Esophagus mucosa (tissue), 1 donor: ENCODE data around the gene RGS19. TPM values are rescaled to one million over a fixed set of nuclear protein-coding genes. Genes with fewer than 3 reads are reported as not detected.
A peak's percentile ranks its signal among the peaks of the same experiment; 100 is the strongest.

Source experiments
- ATAC-seq: fragments of 200-7000 bp; cut with Tn5 transposase; one replicate; pipeline ENCODE4 v1.9.1; 2020
- total RNA-seq: library from RNA; stranded (reverse); gene quantifications from one replicate; pipeline ENCODE4 v1.2.4, GENCODE V29; 2023
- donor health status: DM: yes; HTN: yes; CAD: no.

RGS19 gene
- total RNA-seq, 1 donor from 2014 or later, result 6.1 TPM

DNA sequence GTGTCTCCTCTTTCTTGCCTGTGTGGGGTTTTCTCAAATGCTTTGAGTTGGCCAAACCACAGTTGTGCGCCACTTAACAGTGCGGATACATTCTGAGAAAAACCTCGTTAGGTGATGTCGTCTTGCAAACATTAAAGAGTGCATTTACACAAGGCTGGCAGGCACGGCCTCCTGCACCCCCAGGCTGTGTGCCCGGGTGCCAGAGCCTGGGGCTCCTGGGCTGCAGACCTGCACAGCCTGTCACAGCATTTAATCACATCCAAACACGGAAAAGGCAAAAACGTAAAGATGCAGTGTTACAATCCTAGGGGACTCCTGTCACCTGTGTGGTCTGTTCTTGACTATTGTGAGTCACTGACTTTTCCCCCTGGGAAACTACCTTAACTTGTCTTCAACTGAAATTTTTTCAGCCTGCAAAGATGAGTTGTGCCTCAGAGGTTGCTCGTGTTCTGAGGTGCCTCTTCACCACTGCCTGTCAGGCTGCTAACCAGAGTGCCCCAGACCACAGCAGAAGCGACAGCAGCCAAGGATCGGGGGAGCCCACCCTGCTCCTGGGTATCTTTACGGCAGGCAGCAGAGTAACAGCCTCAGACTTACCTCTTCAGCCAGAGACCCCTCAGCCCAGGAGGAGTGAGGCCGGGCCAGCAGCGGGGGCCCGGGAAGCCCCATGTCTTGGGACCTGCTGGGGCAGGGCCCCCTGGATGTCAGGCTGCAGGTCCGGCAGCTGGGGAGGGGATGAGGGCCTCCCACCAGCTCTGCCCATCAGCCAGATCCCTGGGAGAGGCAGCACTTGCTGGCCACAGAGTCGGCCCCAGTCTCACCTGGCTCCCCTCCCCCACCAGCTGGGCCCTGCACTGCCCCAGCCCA, 44.0 kb downstream of the RGS19 start:
- no peak for ATAC-seq

DNA sequence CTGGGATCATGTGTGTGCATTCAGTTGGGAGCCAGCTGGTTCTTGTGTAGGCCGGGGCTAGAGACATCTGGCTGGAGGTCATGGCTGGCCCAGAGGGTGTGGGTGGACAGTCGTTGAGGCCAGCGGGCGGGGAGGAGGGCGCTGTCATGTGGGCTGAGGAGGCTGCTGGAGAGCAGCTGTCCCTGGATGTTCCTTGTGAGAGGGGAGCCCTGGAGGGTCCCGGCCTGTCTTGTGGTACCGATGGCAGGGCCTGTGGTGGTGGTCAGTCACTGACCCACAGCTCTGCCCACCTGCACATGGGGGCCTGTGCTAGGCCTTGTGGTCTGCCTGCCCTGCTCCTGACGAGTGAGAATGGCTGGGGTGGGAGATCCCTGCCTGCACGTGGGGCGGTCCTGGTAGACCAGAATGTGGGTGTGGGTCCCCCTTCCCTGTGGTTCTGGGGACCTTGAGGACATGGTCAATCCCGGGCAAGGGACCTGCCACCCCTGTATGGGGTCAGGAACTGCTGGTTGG, 45.3 kb downstream of the RGS19 start:
- ATAC-seq, result no peak

DNA sequence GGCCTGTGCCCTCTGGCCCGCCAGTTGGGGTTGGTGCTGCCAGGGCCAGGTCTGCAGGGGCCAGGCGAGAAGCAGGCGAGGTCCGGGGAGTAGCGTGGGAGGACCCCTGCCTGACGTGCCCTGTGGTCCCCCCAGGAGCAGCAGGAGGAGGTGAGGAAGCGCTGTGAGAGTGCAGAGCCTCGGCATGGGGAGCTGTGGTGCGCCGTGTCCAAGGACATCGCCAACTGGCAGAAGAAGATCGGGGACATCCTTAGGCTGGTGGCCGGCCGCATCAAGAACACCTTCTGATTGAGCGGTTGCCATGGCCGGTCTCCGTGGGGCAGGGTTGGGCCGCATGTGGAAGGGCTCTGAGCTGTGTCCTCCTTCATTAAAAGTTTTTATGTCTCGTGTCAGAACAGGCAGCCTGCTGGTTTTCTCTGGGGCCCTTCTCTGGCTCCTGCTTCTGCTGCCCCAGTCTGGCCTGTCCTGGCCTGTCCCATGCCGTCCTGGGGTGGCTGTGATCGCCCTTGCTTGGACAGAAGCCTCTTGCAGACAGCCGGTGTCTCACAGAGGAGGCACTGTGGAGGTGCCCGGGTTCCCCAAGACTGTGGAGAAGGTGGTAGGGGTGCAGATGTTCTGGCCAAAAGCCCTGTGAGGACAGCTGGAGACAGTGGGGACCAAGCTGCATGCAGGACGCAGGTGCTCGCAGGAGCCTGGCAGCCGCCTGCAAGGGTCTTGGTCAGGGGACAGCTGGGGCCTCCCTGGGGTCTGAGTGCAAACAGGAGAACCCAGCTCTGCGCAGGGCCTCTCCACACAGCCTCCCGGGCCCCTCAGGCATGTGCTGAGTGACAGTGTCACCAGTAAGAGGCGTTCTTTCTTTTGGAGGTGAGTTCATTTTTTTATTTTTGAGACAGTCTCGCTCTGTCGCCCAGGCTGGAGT, 46.4 kb downstream of the RGS19 start:
- no peak for ATAC-seq

DNA sequence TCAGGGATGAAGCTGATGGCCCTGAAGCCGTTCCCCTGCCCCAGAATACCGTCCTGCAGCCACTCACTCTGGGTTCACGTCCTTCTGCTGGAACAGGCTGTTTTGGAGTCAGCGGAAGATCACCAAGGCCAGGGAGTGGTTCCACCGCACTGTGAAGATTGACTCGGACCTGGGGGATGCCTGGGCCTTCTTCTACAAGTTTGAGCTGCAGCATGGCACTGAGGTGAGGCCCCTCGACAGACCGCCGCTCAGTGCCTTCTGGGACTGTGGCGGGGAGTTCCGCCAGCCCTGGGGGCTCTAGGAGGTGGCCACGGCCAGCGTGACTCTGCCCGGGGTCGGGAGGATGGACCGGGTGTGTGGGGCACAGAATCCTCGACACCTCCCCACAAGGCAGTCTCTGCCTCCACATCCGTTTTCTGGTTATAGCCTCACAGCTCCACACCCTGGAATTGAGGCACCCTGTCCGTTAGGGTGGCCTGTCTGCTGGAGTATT, 47.5 kb downstream of the RGS19 start:
- no peak for ATAC-seq

DNA sequence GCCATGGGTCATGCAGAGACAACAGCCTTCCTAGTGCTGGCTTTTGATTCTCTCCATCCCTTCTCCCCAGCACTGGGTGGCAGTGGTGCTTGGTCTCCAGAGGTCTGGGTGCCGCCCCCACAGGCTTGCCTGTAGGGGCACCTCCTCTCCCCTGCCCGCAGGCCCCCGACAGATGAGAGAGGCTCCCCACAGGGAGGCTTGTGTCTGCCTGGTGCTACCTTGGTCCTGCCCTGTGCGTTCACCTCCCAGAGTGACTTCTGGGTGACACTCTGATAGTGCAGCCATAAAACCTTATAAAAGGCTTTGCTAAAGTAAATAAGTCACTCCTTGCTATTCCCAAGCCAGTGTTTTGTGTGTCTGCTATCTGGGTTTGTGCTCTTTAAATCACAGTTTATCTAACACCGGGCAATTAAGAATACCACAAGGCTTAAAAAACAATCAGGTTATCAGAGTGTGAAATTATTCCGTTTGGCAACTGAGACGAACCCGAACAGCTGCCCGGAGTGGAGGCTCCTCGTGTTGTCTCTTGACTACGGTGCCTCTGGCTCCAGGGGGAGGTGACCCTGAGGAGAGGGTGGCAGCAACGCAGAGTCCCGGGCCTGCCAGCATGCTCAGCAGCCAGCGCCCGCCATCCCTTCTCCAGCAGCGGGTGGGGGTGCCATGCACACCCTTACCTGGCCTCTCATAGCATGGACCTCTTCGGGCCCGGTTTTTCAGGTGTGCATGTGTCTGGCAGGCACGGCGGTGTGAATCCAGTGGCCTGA, 48.8 kb downstream of the RGS19 start:
- no peak for ATAC-seq

DNA sequence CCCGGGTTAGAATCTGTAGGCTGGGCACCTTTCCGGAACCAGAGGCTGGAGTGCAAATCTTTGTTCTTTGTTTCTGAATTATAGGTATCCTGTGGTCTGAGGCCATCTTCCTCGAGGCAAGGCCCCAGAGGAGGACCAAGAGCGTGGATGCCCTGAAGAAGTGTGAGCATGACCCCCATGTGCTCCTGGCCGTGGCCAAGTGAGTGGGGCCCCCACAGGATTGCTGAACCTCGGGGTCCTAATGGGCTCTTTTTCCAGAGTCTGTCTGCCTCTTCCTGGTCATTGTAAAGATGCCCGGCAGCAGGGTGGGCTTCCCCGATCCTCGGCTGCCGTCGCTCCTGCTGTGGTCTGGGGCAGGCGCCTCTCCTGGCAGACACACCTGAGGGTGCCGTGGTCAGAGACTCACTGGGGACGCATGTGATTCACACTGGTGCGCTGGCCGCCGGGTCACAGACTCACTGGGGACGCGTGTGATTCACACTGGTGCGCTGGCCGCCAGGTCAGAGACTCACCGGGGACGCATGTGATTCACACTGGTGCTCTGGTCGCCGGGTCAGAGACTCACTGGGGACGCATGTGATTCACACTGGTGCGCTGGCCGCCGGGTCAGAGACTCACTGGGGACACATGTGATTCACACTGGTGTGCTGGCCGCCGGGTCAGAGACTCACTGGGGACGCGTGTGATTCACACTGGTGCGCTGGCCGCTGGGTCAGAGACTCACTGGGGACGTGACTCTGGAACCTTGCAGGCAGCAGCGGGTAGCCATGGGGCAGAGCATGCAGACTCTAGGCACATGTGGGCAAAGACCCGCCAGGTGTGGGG, 49.8 kb downstream of the RGS19 start:
- ATAC-seq, result no peak

DNA sequence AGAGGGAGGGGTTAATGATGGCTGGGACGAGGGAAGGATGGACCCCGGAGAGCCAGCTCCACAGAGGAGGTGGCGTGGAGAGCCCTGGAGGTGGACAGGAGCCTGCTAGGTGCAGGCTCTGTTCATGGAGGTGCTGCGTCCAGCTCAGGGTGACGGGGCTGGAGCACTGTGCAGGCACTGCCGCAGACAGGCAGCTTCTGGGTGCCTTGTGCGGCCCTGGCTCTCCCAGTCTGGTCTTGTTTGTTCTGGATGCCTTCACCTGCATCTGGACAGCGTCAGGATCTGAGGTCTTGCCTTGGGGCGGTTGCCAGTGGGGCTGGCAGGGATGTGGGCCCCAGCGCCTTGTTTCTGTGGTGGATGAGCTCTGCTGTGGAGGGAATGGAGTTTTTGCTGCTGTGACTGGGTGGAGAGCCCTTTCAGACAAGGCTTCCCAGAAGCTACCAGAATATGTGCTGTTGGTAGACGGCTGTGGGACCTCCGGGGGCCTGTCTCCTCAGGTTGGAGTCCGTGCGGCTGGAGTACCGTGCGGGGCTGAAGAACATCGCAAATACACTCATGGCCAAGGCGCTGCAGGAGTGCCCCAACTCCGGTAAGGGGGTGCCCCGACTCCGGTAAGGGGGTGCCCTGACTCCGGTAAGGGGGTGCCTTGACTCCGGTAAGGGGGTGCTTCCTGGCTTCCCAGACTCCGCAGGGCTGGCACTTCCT, 51.2 kb downstream of the RGS19 start:
- no peak for ATAC-seq

DNA sequence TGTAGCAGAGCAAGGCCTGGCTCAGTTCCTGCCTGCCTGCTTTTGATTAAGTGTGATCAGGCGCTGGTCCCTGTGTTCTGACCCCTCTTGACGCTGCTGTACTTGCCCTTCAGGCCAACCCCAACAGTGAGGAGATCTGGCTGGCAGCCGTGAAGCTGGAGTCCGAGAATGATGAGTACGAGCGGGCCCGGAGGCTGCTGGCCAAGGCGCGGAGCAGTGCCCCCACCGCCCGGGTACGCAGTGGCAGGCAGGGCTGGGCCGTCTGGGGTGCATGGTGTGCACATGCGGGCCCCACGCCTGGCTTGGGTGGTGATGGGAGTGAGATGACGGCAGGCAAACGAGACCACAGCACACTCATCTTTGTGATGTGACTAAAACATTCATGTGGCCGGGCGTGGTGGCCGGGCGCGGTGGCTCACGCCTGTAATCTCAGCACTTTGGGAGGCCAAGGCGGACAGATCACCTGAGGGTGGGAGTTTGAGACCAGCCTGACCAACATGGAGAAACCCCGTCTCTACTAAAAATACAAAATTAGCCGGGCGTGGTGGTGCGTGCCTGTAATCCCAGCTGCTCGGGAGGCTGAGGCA, 53.4 kb downstream of the RGS19 start:
- ATAC-seq, result peak; percentile 5

DNA sequence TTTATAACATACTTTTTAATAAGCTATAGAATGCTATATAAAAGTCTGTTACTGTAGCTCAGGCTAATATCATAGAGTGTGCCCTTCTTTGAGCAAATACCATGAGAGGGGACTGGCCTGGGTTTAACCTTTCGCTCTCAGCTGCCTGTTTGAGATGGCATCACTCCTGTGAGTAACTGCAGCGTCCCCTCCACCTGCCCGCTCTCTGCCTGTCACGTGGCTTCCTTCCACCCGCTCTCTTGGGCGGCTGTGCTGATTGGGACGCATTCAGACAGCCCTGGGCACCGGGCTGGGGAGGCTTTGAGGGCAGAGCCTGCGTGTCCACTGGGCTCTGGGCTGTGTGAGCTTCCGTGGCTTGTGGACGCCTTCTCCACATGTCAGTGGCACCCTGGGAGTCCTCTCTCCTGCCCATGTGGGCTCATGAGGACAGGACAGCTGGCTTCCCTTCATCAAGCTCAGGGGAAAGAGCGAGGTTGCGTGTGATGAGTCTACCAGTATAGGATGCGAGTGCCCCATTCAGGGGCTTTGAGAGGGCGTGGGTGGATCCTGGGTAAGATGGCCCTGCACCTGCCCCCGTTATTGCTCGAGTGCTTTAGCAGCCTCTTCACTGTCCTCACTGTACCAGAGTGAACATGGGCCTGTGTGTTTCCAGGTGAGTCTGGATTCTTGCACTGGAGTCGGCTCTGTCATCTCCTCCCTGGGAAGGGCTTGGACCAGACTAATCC, 54.1 kb downstream of the RGS19 start:
- peak; percentile 10 for ATAC-seq

DNA sequence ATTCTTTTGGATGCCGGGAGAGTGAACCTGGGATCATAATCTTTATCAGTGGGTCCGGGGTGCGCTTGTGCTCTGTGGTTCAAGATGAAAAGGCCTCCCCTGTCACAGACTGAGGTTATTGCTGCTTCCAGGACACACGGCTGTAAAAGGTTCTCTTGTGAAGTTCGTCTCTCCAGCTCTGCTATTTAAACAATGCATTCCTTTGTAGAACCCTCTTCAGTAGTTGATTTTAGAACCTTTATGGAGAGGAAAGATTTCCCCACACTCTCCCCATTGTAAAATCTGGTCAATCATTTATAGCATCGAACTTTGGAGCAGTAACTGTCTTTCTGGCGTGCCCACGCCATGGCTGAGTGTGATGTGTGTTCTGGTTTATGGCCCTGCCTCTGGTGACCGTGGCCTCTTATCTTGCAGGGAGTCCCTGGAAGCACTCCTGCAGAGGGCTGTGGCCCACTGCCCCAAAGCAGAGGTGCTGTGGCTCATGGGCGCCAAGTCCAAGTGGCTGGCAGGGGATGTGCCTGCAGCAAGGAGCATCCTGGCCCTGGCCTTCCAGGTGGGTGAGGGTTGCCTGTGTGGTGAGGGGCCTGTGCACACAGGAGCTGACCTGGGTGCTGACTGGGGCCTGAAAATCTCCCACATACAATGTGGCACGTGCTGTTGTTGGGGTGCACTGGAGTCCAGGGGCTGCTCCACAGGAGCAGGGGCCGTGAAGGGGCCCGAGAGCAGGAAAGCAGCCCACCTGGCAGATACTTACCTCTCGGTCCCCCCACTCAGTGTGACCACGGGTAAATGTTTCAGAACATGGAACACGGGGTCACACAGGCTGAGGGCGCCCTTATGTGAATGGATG, 55.0 kb downstream of the RGS19 start:
- ATAC-seq, result no peak

DNA sequence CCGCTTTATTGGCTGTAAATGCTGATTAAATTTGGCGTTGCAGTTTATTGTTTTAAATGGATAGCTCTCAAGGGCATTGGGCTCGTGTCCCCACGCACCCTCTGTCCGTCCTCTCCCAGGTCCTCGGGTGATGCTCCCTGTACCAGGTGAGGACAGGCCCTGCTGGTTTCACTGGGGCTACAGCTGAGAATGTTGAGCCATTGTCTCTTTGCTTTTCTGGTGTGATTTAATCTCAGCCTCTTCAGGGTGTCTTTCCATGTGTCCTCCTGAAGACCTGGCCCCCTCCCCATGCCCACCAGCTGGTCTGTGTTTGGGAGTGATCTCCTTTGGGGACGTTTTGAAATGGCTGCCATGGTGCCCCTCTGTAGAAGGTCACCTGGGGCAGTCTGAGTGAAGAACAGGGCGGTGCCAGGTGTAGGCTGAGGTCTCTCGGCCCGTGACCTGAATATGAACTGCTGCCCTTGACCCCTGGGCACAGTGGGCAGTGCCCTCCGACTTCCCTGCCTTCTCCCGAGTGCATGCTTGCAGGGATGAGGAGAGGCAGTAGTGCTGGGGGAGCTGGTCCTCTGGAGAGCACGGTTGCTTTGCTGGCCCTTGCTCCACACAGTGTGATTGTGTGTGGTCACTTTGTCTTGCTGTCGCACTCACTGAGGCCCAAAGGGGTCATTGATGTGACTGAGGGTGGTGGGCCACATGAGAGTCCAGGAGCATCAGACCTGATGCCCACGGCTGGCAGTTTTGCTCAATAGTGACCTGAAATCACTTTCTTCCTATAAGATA, 55.8 kb downstream of the RGS19 start:
- ATAC-seq, result no peak

Other genes starting within 250 kb of the RGS19 start
- gene ZBTB46, start 248.3 kb downstream of the RGS19 start, total RNA-seq, result 1.7 TPM
- not detected for gene ABHD16B, start 218.0 kb downstream of the RGS19 start, total RNA-seq
- gene TPD52L2, start 214.2 kb downstream of the RGS19 start, total RNA-seq, result 90.6 TPM
- gene DNAJC5, start 184.4 kb downstream of the RGS19 start, total RNA-seq, result 64.8 TPM
- 25.1 TPM for gene UCKL1, start 123.1 kb downstream of the RGS19 start, total RNA-seq
- gene ZNF512B, start 109.6 kb downstream of the RGS19 start, total RNA-seq, result 13.9 TPM
- 5.7 TPM for gene SAMD10, start 99.9 kb downstream of the RGS19 start, total RNA-seq
- gene PRPF6, start 98.4 kb downstream of the RGS19 start, total RNA-seq, result 39.7 TPM
- gene C20orf204, start 43.3 kb downstream of the RGS19 start, total RNA-seq, result 0.88 TPM
- gene SOX18, start 29.9 kb downstream of the RGS19 start, total RNA-seq, result 5.4 TPM
- gene TCEA2, start 16.3 kb downstream of the RGS19 start, total RNA-seq, result 6.8 TPM
- 0.12 TPM for gene OPRL1, start 564 bp upstream of the RGS19 start, total RNA-seq
- 0.36 TPM for gene LKAAEAR1, start 4.9 kb upstream of the RGS19 start, total RNA-seq
- not detected for gene NPBWR2, start 28.0 kb upstream of the RGS19 start, total RNA-seq
- gene MYT1, start 84.9 kb upstream of the RGS19 start, total RNA-seq, result not detected
- gene PCMTD2, start 176.2 kb upstream of the RGS19 start, total RNA-seq, result 26.0 TPM